Activated CD4-positive, alpha-beta T cell treated with anti-CD3 and anti-CD28 coated beads, Interleukin-10, Interleukin-2, amounts not matched to agents 100 ng/mL and 50 ng/mL, durations not matched to agents 16 hours and 8 hours (primary cell): ENCODE results near the gene PPP2R2C.
A peak's percentile ranks its signal among the peaks of the same experiment; 100 is the strongest.

Source experiments
- DNase-seq: peaks from one replicate; pipeline ENCODE4 v3.0.0-alpha.2; 2020

The PPP2R2C gene

GRCh38 chr4:6446538-6447451 is 25.6 kb downstream of the PPP2R2C start:
- no peak for DNase-seq

GRCh38 chr4:6446130-6446482 is 26.3 kb downstream of the PPP2R2C start:
- DNase-seq = no peak

DNA sequence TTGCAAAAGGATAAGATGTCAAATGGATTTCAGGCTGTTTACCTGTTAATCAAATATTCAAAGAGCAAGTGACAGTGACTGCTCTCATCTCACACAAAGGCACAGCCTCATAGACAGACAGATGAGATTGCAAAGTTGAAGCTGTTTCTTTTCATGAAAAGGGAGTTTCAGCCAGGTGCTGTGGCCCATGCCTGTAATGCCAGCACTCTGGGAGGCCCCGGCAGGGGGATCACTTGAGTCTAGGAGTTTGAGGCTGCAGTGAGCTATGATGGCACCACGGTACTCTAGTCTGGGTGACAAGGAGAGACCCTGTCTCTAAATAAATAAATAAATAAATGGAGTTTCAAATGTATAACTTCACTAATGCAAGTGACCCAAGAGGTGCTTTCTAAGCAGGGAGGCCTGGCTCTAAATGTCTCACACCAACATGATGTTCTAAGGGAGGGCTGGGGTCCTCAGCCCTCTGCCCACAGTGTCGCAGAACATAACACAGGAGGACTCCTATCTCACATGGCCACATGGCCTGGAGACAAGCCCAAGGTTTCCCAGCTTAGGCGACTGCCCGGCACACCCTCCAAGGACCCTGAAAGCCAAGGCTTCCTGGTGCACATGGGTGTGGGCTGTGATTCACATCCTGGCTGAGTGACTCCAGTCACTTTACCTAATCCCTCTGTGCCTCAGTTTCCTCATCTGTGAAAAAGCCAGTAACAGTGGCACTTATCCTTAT is 26.8 kb downstream of the PPP2R2C start:
- DNase-seq = no peak

GRCh38 chr4:6444582-6444981 is 27.8 kb downstream of the PPP2R2C start:
- no peak for DNase-seq

- DNase-seq = peak; percentile 4
Observed at GRCh38 chr4:6443035-6444023, 29.1 kb downstream of the PPP2R2C start.

DNA sequence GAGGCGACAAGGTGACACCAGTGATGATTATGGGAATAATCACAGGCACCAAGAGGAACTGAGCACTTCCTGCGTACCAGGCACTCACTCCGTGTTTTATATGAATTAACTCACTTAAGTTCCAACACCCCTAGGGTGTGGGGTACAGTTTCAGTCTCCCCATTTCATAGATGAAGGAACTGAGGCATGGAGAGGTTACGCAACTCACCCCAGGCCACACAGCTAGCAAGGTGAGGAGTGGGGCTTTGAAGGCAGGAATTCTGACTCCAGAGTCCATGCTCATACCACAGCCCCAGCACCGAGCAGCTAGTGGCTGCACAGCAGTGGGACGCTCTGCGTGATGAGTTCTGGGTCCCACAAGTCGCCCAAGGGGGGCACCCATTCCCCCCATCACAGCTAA is 29.9 kb downstream of the PPP2R2C start:
- DNase-seq = no peak

DNA sequence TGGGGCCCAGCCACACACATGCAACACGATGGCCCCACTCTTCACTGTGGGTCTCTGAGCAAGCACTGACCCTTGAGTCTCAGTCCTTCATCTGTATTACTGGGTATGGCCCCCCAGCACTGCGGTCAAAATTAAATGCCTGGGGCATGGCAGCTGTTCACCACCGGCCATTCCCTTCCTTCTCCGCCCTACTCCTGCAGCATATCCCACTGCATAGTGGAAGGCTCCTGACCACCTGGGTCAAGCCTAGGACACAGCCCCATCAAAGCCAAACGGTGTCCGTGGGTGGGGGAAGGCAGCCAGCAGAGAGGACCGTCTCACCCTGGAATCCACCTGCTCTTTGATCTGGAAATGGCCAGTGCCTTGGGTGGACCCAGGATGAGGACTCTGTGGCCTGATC is 30.7 kb downstream of the PPP2R2C start:
- no peak for DNase-seq

- no peak for DNase-seq
Observed at GRCh38 chr4:6441202-6441582, 31.2 kb downstream of the PPP2R2C start.

DNA sequence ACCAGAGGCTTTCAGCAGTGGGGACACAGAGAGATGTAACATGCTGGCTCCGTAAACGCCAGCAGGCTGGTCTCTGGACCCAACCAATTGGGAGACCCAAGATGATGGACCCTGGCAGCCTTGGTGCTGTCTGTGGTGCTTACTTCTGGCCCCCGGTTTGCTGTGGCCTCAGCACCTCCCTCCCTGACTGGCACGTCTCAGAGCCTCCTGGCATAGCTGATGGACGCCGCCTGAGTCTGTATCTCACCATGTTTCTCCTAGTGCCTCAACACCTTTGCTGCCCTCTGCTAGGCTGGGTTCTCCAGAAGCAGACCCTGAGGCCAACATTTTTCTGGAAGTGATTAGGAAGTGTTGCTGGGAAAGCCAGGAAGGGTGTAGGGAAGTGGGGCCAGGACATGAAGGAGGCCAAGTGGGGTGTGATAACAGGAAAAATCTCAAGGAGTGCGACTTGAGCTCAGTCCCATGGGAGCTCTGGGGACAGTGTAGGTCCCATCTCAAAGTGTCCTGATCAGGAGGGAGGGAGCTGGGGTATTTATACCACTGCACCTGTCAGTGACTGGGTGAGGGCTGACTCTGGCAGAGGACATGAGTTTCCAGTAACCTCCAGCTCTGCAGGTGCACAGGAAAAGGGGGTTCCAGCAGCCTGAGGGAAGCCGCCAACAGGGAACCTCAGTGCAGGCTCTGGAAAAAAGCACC is 31.8 kb downstream of the PPP2R2C start:
- no peak for DNase-seq

- DNase-seq = no peak
Observed at GRCh38 chr4:6439120-6439762, 33.2 kb downstream of the PPP2R2C start.

- no peak for DNase-seq
Observed at GRCh38 chr4:6437826-6438238, 34.6 kb downstream of the PPP2R2C start.

GRCh38 chr4:6435010-6435409 is 37.4 kb downstream of the PPP2R2C start:
- DNase-seq = no peak

DNA sequence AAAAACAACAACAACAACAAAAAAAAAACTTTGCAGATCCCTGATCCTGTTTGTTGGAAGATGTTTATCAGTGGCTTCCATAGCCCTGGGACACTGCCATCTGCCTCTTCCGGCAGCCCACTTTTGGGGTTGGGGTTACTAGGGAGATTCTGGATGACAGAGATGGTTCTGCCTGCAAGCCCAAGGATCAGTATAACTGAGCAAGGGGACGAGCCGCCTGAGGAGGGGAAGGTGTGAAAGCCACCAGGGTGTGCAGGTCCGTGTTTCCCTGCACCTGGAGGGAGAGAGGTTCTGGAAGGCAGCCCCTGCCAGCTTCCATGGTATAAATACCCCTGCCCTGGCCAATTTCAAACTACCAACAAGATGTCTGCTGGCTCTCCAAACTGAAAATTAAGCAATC is 41.5 kb downstream of the PPP2R2C start:
- no peak for DNase-seq

DNA sequence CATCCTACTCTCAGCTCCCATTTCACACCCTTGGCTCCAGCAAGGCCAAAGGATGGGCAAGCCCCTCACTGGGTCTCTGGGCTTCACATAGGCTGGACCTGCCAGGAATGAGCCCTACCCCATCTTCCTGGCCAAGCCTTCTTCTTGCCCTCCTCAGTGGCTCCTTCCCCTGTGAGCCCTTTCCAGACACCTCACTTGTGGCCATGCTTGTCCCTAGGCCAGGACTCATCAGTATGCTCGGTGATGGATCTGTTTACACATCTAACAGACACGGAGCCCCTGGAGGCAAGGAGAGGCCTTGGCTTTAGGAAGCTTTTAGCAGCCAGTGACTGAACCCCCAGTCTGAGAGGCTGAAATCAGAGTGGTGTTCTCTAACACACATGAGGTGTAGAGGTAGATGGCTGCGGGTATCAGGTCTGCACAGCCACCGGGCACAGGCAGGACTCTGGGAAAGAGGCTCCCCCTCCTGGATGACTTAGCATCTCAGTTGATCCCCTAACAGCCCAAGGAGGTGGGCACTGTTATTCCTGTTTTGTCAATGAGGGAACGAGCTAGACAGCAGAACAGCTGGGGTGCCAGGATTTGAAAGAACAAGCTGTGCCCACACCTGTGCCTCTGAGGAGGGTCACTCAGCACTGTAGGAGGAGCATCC is 44.8 kb downstream of the PPP2R2C start:
- DNase-seq = no peak

- no peak for DNase-seq
Observed at GRCh38 chr4:6426571-6427438, 45.6 kb downstream of the PPP2R2C start.

DNA sequence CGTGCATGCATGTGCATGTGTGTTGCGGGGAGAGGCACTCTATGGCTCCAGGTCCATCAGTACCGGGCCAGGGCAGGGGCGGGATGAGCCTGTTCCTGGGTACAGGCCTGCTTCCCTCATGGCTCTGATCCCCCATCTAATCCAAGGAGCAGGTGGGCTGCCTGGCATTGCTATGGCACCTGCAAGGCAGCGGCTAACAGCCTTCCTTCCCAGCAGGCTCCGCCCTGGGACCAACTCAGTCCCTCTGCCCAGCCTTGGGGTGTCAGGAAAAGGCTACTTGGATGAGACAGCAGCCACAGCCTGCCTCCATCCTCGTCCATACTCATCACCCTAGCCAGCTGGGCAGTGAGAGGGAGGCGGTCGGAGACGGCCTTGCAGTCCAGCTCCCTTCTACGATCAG is 46.5 kb downstream of the PPP2R2C start:
- no peak for DNase-seq

GRCh38 chr4:6425336-6425735 is 47.1 kb downstream of the PPP2R2C start:
- no peak for DNase-seq

DNA sequence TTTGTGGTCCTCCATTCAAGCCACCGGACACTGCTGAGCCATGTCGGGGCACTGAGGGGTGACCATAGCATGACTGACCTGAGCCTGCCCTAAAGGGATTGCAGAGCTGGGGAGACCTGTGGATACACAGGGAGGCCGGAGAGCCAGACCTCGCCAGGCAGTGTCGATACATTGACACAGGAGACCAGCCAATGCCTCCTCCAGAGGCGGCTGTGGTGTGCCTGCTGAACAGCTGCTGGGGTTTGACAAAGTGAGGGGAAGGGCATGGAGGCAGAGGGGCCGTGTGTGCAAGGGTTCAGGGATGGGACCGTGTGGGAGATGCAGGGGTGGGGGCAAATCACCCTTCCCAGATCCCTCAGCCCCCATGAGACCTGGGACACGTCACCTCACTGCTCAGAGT is 48.0 kb downstream of the PPP2R2C start:
- DNase-seq = no peak

GRCh38 chr4:6423575-6423974 is 48.8 kb downstream of the PPP2R2C start:
- DNase-seq = no peak

- no peak for DNase-seq
Observed at GRCh38 chr4:6422866-6423265, 49.5 kb downstream of the PPP2R2C start.
